HG02885 (cell line): ENCODE results near the gene EN1.
A peak's percentile ranks its signal among the peaks of the same experiment; 100 is the strongest.

Experiments
- ATAC-seq: cut with Tn5 transposase; IDR thresholded peaks from one replicate; pipeline ENCODE4 v1.9.1; 2021; ENCODE audit warnings: mild to moderate bottlenecking; ENCODE audit not compliant: unreplicated experiment, poor library complexity

EN1 gene

DNA sequence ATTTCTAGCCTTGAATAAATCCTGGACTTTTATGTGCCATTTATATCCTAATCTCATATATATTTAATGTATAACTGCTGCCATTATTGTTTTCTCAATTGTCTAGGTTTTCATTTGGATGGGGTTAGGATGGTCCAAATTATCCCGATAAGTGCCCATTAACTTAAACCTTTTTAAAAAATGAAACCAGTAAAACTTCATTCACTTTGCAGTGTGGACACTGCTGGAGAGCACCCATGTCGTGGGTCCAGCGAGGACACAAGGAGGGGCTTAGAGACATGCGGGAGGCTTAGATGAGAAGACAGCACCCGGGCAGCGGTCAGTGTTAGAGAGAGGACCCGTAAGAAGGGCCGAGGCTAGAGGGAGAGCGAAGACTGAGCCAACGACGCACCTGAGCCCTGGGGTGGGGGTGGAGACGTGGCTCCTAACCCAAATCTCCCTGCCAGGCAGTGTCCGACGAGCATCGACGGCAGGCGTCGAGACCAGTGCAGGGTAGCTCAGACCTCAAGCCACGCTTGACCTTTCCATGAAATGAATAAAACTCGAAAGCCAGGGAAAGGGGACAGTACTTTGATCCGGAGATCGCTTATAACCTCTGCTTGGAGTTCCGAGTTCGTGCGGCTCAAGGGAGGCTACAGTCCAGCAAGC, 9.0 kb upstream of the EN1 start:
- ATAC-seq, result no peak

DNA sequence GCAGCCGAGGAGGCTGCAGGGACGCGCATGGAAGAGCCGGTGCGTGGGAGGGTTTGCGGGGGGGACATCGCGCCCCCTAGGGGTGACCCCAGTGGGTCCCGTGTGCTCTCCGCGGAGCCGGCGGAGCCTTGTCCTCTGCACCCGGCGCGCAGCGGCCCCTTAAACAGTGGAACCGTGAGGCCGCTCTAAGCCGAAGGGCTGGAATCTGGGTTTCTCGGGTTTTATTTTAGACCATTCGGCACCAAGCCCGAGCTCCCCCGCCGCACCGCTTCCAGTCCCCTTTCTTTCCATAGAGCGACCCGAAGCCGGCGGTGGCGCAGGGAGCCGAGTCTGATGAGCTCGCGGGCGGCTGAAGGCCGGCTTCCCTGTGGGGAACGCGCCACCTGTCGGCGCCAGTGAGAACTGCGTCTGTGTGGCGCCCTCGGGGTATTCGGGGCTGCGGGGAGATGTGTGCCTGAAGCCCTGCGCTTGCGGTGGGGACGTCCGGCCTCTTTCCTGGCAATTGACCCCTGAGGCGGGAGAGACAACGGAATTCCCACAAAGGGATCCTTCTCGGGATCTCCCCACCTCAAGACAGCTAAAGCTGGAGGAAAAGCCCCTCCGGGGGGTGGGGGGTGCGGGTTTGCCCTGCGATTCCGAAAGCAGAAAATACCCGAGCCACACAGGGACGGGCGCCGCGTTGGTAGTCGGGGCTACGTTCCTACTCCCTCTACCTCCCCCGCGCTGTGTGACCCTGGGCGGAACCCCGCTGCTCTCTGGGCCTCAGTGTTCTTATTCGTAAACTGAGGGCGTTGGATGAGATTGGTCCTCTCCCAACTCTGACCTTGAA, 8.2 kb upstream of the EN1 start:
- peak; percentile 90 for ATAC-seq

GRCh38 chr2:118854507-118855345, 7.3 kb upstream of the EN1 start:
- no peak for ATAC-seq

GRCh38 chr2:118853651-118854291, 6.3 kb upstream of the EN1 start:
- no peak for ATAC-seq

DNA sequence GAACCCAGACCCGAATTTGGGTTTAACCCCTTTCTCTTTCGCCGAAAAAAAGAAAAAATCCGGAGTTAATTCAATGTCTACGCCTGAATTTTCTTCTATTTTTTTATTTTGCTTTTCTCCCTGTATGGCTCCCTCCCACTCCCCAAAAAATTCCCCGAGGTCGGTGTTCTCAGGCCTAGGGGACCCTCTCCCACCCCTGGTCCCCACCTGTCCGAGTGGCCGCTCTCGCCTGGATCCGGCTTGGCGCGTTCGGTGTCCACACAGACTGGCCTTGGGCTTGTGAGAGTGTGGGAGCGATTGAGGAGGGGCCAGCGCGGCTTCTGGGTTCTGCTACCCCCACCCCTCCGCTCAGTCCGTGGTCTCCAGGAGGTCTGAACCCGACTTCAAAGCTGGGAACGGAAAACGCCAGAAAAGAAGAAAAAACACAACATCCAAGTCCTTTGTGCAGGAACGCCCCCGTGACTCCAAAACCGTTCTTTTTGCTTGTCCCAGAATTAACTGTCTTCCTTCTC, 5.7 kb upstream of the EN1 start:
- no peak for ATAC-seq

DNA sequence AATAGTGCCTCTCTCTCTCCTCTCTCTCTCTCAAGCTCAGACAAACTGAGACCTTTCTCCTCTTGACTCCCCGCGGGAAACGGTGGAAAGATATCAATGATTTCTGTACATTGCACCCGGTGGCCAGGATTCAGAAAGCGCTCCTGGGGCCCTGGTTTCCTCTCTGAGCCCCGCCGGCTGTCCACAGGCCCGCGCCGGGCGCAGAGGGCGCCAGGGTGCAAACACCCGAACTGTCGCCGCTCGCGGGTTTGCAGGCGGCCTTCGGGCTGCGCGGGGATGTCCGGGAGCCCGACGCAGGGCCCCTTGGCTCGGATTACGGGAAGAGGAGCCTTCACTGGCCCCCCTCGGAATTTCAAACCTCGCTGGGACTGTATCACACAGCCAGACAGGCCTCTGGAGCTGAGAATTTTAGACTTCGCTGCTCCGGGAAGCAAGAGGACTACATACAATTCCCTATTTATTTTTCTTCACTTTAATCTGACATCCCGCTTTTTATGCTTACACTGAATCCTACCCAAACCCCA, 5.2 kb upstream of the EN1 start:
- no peak for ATAC-seq

GRCh38 chr2:118851650-118852049, 4.2 kb upstream of the EN1 start:
- ATAC-seq, result no peak

DNA sequence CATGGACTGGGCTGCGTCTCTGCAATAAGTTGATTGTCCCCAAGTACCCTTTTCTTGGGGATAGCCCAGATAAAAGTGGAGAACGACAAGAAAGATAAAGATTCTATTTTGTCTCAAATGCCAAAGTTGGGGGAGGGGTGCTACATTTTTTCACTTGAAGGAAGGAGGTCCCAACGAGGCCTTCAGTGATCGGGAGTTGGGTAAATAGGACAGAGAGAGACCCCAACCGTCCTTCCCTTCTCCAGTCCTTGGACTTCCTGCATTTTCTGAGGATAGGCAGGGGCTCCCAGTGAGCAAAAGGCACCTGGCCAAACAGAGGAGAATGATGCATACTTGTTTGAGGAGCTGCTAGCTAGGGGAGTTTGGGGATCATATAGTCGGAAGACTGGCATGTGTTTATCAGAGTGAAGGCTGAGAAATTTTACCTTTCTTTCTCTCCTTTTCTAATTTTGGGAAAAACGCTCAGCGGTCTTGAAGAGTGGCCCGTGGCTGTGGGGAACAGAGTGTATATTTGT, 3.5 kb upstream of the EN1 start:
- ATAC-seq, result no peak

DNA sequence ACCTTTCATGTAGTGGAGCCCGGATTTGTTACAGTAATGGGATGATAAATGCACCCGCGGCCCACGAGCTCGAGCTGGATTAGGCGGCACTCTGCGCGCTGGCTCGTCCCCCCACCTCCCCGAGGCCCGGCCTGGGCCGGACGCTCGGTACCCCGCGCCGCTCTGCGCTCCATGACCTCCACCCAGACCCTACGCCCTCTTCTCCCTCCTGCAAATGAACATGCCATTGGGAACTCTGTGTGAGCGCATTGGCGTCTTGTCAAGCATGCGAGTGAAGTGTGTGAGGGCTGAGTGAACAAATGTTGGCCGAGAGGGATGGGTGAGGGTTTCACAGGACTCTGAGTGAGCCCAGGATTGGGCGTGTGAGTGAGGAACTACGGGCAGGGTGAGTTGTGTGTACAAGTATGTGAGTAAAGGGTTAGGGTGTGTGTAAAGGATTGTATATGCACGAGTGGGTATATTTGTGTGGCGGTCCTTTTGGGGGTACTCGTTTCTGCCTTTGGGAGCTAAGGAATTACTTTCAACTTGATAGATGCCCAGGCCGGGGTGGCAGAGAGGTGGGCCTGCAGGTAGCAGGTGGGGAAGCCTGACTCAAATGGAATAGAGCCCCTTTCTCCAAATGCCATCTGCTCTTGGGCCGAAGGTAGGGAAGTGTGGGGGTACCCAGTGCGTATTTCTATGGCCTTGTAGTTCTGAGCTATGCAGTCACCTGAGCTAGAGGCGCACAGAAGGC, 2.9 kb upstream of the EN1 start:
- no peak for ATAC-seq

DNA sequence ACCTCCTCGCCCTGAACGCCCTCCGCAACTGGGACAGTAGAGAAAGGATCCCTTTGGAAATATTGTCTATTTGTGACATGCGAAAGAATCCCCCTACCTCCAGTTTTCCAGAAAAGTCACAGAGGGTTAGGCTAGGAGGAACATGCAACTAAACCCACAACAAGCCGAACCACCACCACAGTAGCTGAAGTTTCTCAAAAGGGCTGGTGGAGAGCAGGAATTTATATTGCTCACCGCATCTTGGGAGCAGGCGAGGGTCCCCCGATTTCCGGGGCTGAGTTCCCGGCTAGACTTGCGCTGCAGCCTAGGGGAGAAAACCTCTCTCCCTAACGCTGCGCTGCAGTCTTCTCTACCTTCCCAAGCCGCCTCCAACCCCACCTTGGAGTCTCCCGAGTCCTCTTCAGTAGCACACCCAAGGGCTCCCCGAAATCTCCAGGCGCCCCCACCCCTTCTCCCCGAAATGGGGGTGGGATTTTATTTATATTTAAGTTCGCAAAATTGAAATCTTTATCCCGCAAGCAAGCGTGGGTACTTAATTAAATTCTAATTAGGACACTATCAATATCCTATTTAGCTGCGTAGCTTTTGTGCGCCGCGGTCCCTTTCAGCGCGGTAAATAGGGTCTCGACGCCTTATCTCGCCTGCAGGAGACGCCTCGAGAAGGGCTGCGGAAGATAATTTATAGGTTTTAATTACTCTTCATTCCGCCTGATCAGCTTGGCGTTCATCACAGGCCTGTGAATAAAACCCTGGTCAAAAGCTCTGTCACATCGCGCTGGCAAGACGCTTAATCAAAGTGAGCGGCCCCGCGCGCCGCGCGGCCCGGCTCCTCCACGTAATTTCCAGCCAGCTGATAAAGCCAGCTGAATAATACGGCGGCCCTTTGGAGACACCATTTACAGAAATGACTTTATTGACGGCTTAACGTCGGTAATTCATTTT, 2.0 kb upstream of the EN1 start:
- ATAC-seq, result no peak

GRCh38 chr2:118848381-118849225, 1.2 kb upstream of the EN1 start:
- ATAC-seq, result no peak

GRCh38 chr2:118847762-118848172, 319 bp upstream of the EN1 start:
- ATAC-seq, result no peak

- ATAC-seq, result no peak
These were observed 951 bp downstream of the EN1 start for GRCh38 chr2:118846442-118846952.

DNA sequence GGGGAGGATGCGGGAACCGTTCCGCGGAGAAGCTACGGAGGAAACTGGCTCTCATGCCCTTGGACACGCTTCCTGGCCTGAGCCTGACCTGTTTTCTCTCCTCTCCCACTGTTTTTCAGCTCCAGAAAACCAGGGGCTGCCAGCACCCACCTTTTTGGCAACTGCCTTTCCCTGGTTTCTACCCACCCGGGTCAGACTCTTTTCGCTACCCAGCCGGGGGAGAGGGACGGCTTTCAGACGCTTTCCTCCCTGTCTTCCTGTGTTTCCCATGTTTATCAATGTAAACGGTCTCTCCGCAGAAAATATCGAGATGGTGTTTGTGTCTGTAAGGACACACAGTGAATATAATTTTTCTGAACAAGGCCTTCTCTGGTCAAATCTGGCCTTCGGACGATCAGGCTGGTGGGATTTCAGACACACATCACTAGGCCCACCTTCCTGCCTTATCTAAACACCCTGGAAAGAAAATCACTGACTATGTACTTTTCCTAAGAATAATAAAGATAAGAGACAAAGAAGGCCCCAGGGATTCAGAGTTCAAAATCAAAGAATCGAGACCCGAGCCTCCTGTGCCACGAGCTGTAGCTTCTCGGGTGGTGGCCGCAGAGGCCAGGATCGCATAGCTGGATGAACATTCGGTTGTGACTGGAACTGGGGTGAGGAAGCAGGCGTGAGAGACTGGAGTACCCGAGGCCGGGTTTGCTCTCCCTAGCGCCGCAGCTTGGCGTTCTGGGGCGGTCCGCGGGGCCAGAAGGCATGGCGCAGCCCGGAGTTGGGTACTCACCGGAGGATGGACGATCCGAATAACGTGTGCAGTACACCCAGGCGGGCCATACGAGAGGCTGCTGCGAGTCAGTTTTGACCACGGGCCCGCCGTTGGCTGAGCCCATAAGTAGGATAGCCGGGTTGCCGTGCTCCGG, 1.7 kb downstream of the EN1 start:
- no peak for ATAC-seq

DNA sequence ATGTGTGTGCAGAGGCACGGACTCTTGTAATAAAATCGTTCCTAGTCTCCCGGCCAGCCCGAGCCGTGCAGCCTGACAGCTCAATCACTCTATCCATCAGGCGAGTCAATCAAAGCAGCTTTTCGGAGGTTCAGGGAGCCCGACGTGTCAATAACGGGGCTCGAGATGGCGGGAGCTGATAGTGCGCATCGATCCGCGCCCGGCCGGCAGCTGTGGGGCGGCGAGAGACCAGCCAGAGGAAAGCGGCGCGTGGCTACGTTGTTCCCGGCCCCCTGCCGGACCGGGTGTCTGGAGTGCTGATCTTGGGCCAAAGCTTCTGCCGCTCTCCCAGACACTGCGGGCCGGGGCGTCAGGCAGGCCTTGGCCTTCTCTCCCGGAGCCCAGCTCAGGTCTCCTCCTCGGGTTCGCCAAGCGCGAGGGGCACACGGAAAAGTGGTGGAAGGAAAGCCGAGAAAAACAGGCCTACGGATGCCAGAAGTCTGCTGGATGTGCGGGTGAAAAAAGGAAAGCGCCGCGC, 2.4 kb downstream of the EN1 start:
- no peak for ATAC-seq
